Inflammatory macrophage treated with lipopolysaccharide for 1 hour (primary cell): ENCODE results near the gene CPLANE2.
"Not testable (repeated sequence)": the region's sequence is repeated elsewhere in the genome, so short reads cannot be mapped to it uniquely, and the experiment has no call there.

Experiments
- DNase-seq, 2 donors: peaks; one replicate each; pipeline ENCODE4 v3.0.0-alpha.2; 2020 to 2022

Gene CPLANE2

DNA sequence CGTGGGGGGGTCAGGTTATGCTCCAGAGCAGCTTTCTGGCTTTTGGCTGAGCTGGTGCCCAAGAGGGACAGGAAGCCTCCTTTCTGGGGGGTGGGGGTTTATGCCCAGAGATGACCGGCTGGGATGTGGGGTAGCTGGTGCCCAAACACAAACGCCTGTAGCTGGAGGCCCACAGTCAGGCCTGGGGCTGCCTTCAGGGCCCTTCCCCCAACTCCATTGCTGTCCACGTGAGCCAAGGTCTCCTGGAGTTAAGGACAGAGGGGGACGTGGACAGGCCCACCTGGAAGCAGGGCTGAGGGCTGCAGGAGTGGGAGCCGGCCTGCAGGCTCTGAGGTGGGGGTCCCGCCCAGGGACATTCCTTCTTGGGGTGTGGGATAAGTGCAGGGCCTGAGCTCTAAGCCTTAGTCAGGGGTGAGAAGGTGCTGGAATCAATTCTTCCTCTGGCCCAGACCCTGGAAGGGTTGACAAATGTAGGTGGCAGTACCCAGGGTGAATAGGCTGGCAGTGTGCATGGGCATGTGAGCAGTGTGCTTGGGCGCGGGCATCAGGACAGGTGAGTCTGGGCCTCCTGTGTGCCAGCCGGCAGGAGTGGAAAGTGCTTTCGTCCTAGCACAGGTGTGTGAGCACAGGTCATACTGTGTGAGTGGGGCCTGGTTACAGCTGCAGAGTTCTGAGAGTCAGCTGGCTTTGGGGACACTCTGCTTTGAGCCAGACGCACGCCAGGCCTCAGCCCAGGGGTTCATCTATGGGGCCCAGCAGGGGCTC, 6.8 kb downstream of the CPLANE2 start:
- DNase-seq: no peak

DNA sequence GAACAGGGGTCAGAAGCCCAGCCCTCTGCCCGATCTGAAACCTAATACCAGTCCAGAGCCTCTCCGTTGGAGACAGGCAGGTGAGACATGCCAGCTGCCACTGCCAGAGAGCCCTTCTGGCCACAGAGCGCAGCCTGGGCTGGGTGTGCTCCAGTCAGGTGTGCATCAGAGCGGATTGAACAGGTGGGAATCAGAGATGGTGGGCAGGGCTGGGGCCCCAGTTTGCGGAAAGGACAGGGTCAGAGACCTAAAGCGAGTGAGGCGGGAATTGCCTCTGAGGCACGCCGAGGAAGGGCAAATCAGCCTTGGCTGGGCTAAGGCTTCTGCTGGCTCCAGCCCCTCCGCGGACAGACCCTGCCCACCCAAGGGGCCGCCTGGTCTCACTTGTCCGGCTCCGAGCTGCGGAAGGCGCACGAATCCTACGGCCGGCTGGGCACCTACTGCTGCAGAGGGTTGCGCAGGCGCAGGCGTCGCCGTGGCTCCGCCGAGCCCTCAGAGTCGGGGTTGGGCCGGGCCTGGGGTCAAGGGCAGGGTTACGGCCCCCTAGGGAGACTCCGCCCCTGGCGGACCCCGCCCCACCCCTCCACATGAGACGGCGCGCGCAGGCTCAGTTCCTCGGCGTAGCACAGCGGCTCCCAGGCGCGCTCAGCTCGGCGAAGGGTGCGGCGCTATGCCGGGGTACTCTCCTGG, 10.3 kb downstream of the CPLANE2 start:
- no peak for DNase-seq

DNA sequence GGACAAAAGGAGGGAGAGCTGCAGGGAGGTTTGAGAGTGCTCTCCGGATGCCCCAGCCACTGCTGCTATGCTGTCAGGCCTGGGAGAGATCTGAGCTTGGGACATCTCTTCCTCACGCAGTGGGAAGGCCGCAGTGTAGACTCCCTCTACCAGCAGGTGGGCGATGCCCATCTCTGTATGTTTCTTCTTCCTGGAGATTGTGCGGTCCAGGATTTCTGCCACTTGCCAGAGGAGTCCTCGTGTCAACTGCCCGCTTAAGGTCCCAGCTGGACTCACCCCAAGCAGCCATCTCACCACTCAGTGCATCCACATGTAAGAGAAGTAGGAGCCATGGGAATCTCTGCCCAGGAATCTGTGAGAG, 10.9 kb downstream of the CPLANE2 start:
- DNase-seq: no peak

DNA sequence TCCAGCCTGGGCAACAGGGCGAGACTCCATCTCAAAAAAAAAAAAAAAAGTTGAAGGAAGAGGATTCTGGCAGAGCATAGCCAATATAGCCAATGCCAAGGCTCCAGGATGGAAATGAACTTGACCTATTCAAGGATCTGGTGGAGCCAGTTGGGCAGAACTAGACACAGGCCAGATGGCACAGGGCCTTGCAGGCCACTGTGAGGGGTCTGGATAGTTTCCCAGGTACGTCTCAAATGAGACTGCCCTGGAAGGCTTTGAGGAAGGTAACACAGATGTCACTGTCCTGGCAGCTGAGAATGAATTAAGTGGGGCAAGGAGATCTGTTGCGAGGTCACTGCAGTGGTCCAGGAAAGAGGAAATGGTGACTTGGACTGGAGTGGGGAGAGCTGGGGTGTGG, 12.5 kb downstream of the CPLANE2 start:
- no peak for DNase-seq

DNA sequence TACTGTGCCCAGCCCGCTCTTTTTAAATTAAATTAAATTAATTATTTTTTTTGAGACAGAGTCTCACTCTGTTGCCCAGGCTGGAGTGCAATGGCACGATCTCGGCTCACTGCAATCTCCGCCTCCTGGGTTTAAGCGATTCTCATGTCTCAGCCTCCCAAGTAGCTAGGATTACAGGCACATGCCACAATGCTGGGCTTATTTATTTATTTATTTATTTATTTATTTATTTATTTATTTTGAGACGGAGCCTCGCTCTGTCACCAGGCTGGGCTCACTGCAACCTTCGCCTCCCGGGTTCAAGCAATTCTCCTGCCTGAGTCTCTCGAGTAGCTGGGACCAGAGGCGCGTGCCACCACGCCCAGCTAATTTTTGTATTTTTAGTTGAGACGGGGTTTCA, 14.3 kb downstream of the CPLANE2 start:
- not testable (repeated sequence) for DNase-seq

DNA sequence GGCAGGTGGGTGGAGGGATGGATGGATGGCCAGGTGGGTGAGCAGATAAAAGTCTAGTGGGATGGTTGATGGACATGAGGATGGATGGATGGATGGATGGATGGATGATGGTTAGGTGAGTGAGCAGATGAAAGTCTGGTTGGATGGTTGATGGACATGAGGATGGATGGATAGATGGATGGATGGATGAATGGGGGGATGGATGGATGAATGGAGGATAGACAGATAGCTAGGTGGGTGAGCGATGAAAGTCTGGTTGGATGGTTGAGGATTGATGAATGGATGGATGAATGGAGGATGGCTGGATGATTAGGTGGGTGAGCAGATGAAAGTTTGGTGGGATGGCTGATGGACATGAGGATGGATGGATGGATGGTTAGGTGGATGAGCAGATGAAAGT, 15.5 kb downstream of the CPLANE2 start:
- no peak for DNase-seq

DNA sequence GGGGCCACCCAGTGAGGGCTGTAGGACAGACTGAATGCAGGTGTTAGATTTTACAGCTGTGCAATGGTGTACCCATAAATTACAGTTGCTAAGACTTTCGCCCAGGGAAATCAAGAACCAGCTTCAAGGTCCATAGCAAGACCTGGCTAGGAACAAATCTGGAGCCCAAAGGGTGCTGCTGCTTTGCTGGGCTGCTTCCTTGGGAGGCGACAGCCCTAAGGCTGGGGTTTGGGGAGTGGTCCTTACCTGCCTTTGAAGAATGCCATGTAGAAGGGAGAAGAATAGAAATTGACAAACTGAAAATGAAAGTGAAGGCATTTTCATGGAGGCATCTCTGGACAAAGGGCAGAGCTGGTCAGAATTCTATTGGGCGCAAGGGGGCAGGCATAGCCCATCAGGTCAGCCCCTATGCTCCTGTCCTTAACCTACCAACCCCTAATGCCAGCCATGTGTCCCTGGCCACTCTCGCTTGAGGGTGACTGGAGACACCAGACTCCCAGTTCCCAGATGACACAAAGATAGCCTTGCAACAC, 16.9 kb downstream of the CPLANE2 start:
- DNase-seq: no peak

DNA sequence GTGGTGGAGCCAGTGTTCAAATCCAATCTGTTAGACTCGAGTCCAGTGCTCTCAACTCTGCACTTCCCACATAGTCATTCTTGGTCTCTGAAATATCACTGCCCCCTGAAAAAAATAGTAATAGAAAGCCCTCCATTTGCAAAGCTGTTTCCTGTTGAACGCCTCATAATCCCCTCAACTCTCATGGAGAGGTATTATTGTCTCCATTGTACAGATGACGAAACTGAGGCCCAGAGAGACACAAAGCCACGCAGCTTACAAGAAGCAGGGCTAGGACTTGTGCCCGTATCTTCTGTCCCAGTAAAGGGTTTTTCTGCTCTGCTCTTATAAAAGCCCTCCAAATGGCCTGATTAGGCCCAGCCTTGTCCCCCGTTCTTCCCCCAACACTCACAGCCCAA, 18.3 kb downstream of the CPLANE2 start:
- no peak for DNase-seq

DNA sequence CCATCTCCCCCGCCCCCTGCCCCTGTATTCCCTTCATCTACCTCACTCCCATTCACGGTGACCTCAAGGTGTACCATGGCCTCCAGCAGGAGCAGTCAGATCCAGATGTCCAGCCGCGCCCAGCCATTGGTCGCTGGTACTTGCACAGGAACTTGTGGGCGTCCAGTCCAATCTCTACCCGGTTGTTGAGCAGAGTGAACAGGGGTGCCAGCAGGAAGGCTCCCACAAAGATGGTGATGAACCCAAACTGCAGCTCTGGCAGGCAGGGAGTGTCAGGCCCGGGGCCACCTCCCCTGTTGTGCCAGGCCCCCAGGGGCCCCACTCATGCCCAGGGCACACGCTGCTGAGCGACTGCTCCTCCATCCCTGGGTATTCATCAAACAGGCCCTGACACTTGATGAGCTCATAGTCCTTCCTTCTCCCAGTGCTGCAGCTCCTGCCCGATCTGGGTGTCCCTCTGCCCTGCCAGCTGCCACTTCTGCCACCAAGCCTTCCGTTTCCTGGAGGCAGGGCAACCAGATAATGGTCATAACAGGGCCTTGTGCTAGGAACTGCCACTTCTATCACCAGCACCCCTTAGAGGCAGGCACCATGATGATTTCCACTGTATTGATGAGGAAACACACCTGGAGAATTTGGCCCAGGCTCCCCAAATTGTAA, 18.8 kb downstream of the CPLANE2 start:
- no peak for DNase-seq

DNA sequence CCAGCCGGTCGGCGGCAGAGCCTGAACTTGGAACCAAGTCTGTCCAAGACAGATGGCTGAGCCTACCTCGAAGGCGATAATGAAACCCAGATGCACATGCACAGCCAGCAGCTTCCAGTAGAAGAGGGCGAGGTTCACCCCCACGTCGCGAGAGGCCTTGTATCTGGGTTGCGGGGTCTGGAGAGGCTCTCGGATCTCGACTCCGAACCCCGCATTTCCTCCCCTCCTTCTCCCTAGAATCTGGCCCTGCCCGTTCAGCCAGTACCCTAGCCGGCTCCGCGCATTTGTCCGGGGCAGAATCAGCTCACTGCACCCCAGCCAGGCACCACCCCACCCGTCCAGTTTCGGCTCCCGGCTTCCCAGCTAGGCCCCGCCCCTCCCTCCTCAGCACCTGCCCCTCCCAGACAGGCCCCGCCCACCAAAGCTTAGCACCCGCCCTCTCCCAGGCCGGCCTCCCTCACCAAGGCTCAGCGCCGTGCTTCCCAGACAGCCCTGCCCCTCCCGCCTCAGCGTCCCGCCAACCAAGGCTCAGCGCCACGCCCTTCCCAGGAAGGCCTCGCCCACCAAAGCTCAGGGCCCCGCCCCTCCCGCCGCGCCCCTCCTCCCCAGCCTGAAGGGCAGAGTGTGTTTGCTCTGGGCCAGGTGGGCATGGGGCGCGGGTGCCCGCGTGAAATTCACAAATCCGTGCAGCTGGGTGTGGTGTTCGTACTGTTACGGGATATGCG, 19.8 kb downstream of the CPLANE2 start:
- DNase-seq: peak; percentile 93 to 98

DNA sequence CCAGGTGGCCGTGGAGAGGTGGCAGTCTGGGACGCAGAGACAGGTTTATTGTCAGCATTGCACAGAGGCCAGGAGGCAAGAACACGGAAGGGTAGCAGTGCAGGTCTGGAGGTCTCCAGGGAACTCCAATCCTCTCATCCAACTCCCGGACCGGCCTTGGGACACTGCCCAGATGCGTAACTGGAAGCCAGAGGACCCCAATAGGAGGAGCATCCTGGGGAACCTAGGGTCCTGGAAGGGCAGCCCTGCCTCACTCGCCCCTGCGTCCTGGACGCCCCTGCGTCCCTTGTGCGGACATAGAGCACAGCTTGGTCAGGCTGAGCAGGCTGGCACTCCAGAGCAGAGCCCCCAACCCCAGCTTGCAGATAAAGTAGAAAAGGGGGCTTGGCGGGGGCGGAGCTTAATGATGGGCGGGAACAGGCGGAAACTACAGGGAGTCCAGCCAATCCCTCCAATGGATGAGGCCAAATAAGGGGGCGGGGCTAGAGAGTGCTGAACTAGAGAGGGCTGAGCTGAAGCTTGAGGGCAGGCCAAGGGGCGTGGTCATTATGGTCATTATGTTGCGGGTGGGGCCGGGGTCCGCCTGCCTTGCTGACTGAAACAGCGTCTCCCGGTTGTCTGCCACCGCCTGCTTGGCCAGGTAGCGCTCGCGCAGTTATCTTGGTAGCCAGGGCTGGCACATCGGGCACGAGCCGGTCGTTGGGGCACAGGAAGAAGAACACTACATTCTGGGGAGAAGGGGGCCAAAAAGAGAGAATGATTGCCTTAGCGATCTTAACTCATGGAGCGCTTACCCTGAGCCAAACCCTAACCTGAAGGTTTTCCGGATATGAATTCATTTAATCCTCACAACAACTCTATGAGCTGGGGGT, 20.9 kb downstream of the CPLANE2 start:
- DNase-seq: peak; percentile 64 to 82

DNA sequence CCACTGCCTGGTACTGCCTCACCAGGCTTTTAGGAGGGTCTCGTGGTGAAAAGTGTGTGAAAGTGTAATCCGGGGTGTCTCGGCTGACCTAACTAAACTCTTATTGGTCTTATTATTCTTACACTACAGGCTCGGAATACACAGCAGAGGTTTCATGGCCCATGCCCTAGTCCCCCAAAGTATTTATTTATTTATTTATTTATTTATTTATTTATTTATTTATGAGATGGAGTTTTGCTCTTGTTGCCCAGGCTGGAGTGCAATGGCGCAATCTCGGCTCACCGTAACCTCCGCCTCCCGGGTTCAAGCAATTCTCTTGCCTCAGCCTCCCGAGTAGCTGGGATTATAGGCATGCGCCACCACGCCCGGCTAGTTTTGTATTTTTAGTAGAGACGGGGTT, 21.7 kb downstream of the CPLANE2 start:
- DNase-seq: not testable (repeated sequence)

DNA sequence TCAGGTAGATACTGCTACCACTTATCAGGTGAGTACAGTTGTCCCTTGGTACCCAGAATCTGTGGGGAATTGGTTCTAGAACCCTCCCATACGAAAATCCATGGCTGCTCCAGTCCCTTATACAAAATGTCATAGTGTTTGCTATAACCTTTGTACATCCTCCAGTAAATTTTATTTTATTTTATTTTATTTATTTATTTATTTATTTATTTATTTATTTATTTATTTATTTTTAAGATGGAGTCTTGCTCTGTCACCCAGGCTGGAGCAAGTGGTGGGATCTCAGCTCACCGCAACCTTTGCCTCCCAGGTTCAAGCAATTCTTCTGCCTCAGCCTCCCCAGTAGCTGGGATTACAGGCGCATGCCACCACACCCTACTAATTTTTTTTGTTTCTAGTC, 23.4 kb downstream of the CPLANE2 start:
- not testable (repeated sequence) for DNase-seq

DNA sequence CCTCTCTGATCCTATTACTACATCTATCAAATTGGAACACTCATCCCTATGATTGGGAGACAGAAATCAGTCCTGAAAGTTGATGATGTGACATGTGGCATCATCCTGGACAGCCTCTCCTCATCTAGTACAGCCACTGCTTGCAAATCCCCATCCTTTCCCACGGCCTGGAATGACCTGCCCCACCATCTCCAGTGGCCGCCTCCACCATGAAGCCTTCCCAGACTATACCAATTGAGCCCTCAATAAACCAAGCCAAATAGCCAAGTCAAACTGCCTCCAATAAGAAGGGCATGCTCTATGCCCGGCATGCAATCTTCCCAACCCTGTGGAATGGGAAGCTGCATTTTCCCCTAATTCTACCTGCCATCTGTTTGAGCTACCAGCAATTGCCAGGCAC, 24.0 kb downstream of the CPLANE2 start:
- no peak for DNase-seq

DNA sequence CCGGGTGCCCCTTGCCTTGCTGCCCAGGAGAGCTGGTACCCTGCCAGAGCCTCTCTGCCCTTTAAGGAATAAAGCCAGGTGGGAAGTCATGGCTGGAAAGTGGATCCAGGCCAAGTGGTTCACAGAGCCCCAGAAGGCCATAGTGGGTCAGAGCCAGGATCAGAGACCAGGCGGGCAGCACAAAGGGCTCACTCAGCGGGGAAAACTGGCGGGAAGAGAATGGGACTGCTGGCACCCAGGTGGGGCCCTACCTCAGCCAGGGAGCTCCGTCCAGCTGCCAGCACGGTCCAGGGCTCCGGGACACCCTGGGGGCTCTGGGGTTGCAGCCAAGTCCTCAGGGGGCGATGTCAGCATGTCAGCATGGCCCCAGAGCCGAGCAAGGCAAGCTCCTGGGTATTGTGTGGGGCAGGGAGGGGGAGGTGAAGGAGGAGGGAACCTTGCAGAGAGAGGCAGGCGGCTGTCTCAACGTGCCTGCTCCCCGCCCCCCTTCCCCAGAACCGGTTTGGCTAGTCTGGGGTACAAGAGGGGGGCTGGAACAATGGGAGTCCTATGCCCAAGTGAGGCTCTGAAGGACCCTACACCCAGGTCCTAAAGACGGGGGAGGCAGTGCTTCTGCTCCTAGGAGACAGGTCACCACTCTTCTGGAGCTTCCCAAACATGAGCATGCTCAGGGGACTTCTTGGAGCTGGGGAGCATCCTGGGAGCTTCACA, 24.6 kb downstream of the CPLANE2 start, which contains the start of gene ARHGEF19:
Gene ARHGEF19, minus strand, starts transcription at position 402 of the 711 bp plus-strand sequence. CDS start 3,598 bp downstream, outside the sequence.
- no peak for DNase-seq

DNA sequence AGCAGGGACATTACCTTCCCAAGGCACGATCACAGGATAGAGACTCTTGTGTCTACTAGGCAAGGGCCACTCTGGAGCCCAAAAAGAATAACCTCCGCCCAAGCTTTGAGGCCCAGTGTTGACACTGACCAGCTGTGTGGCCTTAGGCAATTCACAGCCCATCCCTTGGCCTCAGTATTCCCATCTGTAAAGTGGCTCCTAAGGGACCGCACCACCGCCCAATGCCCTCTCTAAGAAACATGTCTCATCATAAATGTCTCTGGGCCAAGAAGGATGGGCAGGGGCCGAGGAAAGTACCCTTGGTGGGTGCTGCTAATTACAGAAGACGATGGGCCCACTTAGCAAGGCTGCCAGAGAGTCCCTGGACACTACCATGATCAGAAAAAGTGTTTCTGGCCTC, 25.2 kb downstream of the CPLANE2 start:
- DNase-seq: no peak

DNA sequence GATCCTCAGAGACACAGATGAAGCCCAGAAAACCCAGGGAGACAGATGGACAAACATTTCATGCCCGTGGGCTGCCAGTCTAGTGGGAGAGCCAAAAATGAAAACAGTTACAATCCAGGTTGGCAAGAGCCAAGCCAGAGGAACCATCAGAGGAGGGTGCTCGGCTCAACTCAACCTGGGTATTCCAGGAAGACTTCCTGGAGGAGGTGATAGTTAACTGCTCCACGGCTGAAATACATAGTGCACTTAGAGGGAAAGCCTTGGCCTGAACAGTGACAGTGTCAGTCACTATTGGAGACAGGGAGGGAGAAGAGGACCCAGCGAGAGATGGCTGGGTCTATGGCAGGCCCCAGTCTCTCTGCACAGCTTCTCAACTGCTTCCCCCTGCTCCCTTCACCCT, 26.4 kb downstream of the CPLANE2 start:
- DNase-seq: no peak

DNA sequence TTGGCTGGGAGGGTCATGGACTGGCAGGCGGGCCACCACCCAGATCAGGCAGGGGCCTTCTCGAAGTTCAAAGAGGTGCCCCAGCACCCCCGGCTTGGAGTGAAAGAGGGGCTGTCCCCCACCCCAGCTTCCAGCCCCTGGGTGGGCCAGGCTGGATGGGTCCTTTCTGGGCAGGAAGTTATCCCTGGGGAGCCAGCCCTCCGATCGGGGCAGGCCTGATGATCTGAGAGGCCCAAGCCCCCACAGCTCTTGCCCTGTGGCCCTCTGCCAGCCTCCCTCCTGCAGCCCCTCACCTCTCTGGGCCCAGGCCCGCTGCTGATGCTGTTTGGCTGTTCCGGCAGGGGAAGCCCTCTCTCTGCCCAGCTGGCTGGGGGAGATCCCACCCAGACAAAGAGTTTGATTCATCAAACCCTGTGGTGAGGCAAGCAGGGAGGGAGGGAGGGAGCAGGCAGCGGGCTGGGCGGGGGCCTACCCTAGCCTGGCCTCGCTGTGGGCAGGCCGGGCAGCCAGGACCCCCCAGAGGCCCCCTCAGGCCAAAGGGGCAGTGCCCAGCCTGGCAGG, 27.1 kb downstream of the CPLANE2 start:
- DNase-seq: no peak

DNA sequence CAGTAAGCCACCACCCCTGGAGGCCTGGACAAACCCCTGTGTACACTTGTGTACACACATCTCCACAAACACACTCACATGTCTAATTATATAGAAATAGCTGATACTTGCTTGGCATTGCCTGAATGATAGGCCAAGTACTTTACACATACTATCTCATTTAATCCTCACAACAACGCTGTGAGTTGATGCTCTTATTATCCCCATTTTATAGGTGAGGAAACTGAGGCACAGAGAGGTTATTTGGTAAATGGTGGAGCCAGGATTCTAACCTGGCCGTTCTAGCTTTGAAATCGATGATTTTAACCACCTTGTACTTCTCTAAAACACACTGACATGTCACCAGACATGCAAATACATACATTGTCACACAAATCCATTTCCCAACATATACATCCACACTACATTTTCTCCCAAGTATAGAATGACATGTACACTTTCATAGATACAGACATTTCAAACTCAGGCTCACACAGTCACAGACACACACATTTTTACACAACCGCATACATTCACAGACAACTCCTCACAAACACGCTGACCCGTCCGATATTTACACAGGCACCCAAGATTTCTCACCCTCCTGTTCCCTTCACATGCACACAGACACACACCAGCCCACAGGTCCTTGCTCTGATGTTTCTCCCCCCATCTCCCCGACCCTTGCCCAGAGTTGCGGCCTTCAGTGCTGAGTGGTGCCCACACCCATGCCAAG, 27.7 kb downstream of the CPLANE2 start:
- DNase-seq: no peak

DNA sequence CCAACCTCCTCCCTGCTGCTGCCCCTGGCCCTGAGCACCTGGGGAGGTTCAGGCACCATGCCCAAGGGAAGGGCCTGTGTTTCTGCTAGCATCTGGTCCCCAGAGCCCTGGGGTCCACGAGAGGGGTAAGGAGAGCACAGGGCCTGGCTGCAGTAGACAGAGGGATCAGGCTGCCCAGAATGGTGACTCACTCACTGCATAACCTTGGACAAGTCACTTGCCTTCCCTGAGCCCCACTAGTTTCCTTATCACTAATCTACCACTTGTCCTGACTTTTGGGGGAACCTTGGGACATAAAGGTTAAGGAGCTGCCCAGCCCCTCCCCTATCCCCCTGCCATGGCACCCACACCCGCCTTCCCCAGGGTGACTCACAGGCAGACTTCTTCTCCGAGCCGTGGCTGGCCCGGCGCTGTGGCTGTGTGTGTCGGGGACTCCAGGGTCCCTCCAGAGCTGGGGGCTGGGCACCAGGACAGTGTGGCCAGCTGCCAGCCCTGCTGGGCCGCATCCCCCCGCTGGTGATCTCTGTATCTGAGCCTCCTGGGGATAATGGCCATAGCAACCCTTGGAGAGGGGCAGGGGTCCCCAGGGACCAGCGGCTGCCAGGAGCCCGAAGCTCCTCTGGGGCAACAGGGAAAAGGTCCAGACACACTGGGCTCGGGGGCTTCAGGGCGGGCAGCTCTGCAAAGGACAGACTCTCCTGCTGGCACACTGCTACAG, 28.6 kb downstream of the CPLANE2 start:
- DNase-seq: no peak
